SH-SY5Y (cell line): Measurements from ENCODE around the gene POU2F3.

Experiments
- GATA2 ChIP-seq: IDR thresholded peaks from 2 replicates; pipeline ENCODE4 v1.6.1; 2011; ENCODE audit warnings: mild to moderate bottlenecking, low read depth, low read length
- GATA3 ChIP-seq: IDR thresholded peaks from 2 replicates; pipeline ENCODE4 v1.6.1; 2011; ENCODE audit warnings: low read depth, mild to moderate bottlenecking, low read length, moderate library complexity

DNA sequence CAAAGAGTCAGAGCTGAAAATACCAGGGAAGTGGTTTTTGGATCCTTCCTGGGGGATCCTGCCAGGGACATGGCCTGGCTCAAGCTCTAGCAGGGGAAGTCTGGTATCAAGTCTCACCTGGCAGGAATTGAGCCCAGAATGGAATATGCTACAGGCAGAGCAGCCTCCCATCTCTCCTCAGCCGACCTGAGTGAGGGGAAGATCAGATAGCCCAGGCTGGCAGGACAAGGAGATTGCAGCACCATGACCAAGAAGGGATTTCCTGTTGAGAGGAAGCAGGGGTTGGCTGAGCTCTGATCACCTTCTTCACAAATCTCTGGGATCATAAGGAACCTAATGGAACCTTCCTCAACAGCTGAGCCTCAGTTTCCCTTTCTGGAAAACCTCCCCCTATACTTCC, 16.1 kb upstream of the POU2F3 start:
- TF ChIP-seq GATA3: no peak
- no peak for TF ChIP-seq GATA2
